Panc1 (cell line): ENCODE results near the gene NPW. TPM values are rescaled to one million over a fixed set of nuclear protein-coding genes. Genes with fewer than 3 reads are reported as not detected.

Experiments used
- ATAC-seq: fragments of 200-7000 bp; cut with Tn5 transposase; 2 replicates; pipeline ENCODE4 v1.9.1; 2020; ENCODE audit warnings: mild to moderate bottlenecking, moderate library complexity
- BruUV-seq: library from RNA; stranded (reverse); fragments of 400-500 nt; replicated peaks from 2 replicates; lab custom pipeline; 2021; lab: Mats Ljungman, UMichigan
- CTCF ChIA-PET: fragments of 300-600 bp; sonication (Branson Sonifier 250); formaldehyde crosslinking; loops from one replicate; lab custom pipeline; 2022; ENCODE audit warnings: antibody characterized with exemption; lab: Charles Lee
- POLR2A ChIA-PET: fragments of 300-600 bp; sonication (Branson Sonifier 250); formaldehyde crosslinking; loops from one replicate; lab custom pipeline; 2022; ENCODE audit warnings: antibody characterized with exemption; lab: Charles Lee
- DNase-seq: peaks from one replicate; pipeline ENCODE4 v3.0.0-alpha.2; 2010; ENCODE audit warnings: low read depth, low spot score
- H3K27ac ChIP-seq: 2 replicates; pipeline ENCODE4 v1.5.1; 2011; ENCODE audit warnings: mild to moderate bottlenecking, low read length, inconsistent platforms
- H3K27me3 ChIP-seq: fragments of 200-500 bp; sonication (Bioruptor generic); 2 replicates; pipeline ENCODE4 v1.6.0; 2014; ENCODE audit warnings: low read length, inconsistent platforms; ENCODE audit not compliant: control insufficient read depth, insufficient read depth
- H3K36me3 ChIP-seq: fragments of 200-500 bp; sonication (Bioruptor generic); 2 replicates; pipeline ENCODE4 v1.5.1; 2014; ENCODE audit warnings: inconsistent platforms, mild to moderate bottlenecking, low read length, moderate library complexity; ENCODE audit not compliant: control insufficient read depth, insufficient read depth
- H3K4me1 ChIP-seq: 2 replicates; pipeline ENCODE4 v1.5.1; 2011; ENCODE audit warnings: inconsistent platforms, mild to moderate bottlenecking, low read length, moderate library complexity; ENCODE audit not compliant: control insufficient read depth, insufficient read depth
- H3K4me3 ChIP-seq, 2 experiments: 2 replicates each; pipeline ENCODE4 v1.5.1; 2011 to 2012; ENCODE audit warnings: low read depth in 2 of 2, low read length in 2 of 2, mild to moderate bottlenecking in 2 of 2, inconsistent platforms in 1 of 2, moderate library complexity in 1 of 2
- H3K9me3 ChIP-seq: fragments of 200-500 bp; sonication (Bioruptor generic); 2 replicates; pipeline ENCODE4 v1.5.1; 2014; ENCODE audit warnings: low read depth, mild to moderate bottlenecking, inconsistent platforms, low read length, moderate library complexity; ENCODE audit not compliant: control insufficient read depth, insufficient read depth
- CTCF ChIP-seq: fragments of 450-650 bp; IDR thresholded peaks from 2 replicates; pipeline ENCODE4 v1.5.1; 2017; ENCODE audit warnings: mild to moderate bottlenecking
- POLR2AphosphoS5 ChIP-seq: IDR thresholded peaks from 2 replicates; pipeline ENCODE4 v1.6.1; 2012; ENCODE audit warnings: mild to moderate bottlenecking, low read depth, low read length, moderate library complexity
- REST ChIP-seq, 2 experiments: IDR thresholded peaks; 2 replicates each; pipeline ENCODE4 v1.6.1; 2011 to 2012; ENCODE audit warnings: low read depth in 2 of 2, control low read depth in 1 of 2, low read length in 1 of 2, mild to moderate bottlenecking in 1 of 2, moderate library complexity in 1 of 2; ENCODE audit not compliant: insufficient read depth in 1 of 2
- SIN3A ChIP-seq: IDR thresholded peaks from 2 replicates; pipeline ENCODE4 v1.6.1; 2012; ENCODE audit warnings: low read depth, mild to moderate bottlenecking, low read length, moderate library complexity, borderline replicate concordance; ENCODE audit not compliant: insufficient read depth
- TCF7L2 ChIP-seq: IDR thresholded peaks from 2 replicates; pipeline ENCODE4 v1.6.1; 2011; ENCODE audit warnings: mild to moderate bottlenecking, low read depth, low read length, inconsistent platforms
- in situ Hi-C: cut with HindIII; loops from 2 replicates; pipeline ENCODE4 v1.10.0; 2016; ENCODE audit warnings: low sequenced_read_pairs, low pct_unique_long_range_greater_than_20kb
- intact Hi-C: fragments of 100-400 bp; cut with micrococcal nuclease; formaldehyde crosslinking; loops from one replicate; pipeline ENCODE4 v1.10.0; 2022; ENCODE audit not compliant: unreplicated experiment
- total RNA-seq: library from RNA; stranded (reverse); gene quantifications from one replicate; pipeline ENCODE4 v1.2.1, GENCODE V29; 2021; ENCODE audit not compliant: unreplicated experiment

The NPW gene
- total RNA-seq, 1 experiment from 2014 or later = 15.3 TPM

GRCh38 chr16:1985466-1986150 lies 34.0 kb upstream of the NPW start:
- in situ Hi-C loops = no loop called here
- BruUV-seq = no TSS peak
- peaks cover 48% of the 10 kb centered on the region for H3K4me1 ChIP-seq
- no peaks in the 10 kb centered on the region for H3K9me3 ChIP-seq
- ATAC-seq (no peak), DNase-seq (no peak)
- H3K27ac ChIP-seq = peak overlapping the region; percentile 92
- H3K36me3 ChIP-seq = peaks cover 9% of the 10 kb centered on the region; the same call in 1 of the 2 replicates
- H3K27me3 ChIP-seq = no peaks in the 10 kb centered on the region
- intact Hi-C loops = no loop called here
- CTCF ChIA-PET = no interaction called here
- peak overlapping the region; percentile 73 to 76 for H3K4me3 ChIP-seq
- TF ChIP-seq SIN3A = no peak
- TF ChIP-seq TCF7L2 = no peak
- no peak for TF ChIP-seq CTCF
- POLR2A ChIA-PET = interaction anchor here (0.6 kb wide), 1 partner anchor 166 kb away, joined by 3 read pairs; no protein-coding TSS in a partner anchor

- ChIA-PET CTCF (interaction anchor here (0.6 kb wide), 1 partner anchor 69 kb away, joined by 4 read pairs; no protein-coding TSS in a partner anchor), POLR2A (interaction anchor here (0.8 kb wide), 1 partner anchor 9 kb away, joined by 3 read pairs; no protein-coding TSS in a partner anchor)
- ATAC-seq (no peak), DNase-seq (no peak)
- no peaks in the 10 kb centered on the region for H3K27me3 ChIP-seq
- H3K4me1 ChIP-seq = peaks cover 37% of the 10 kb centered on the region
- no peak overlapping the region for H3K4me3 ChIP-seq
- BruUV-seq = no TSS peak
- H3K27ac ChIP-seq = no peak overlapping the region
- intact Hi-C loops (no loop called here), in situ Hi-C loops (no loop called here)
- TF ChIP-seq POLR2AphosphoS5 (no peak), SIN3A (no peak), REST (IDR thresholded peaks at IDR 0.05; ENCODE audit: insufficient read depth in 1 of 2, low read depth in 2 of 2, low read length in 1 of 2) (no peak), CTCF (no peak), TCF7L2 (no peak)
- H3K9me3 ChIP-seq = no peaks in the 10 kb centered on the region
- peaks cover 9% of the 10 kb centered on the region; the same call in 1 of the 2 replicates for H3K36me3 ChIP-seq
Measured at GRCh38 chr16:1987198-1987597, 32.4 kb upstream of the NPW start.
